ENCODE results near the gene SNX5. TPM values are rescaled to one million over a fixed set of nuclear protein-coding genes. Genes with fewer than 3 reads are reported as not detected.

The SNX5 gene
- total RNA-seq, 4 donors from 2014 or later, result 49.9 to 114 (median 64.5) TPM

- H3K36me3 ChIP-seq, result peaks cover 34% of the 10 kb centered on the region
- H3K9me3 ChIP-seq, result no peaks in the 10 kb centered on the region
- WGBS, result 84% methylated on average over 6 of the region's 6 CpGs
- peaks cover 8% of the 10 kb centered on the region for H3K4me1 ChIP-seq
- no peaks in the 10 kb centered on the region for H3K27me3 ChIP-seq
- TF ChIP-seq POLR2A (IDR thresholded peaks at IDR 0.05), result no peak
- TF ChIP-seq CTCF (IDR thresholded peaks at IDR 0.05), result no peak
- no peak for TF ChIP-seq POLR2AphosphoS5 (IDR thresholded peaks at IDR 0.05)
- TF ChIP-seq EP300 (IDR thresholded peaks at IDR 0.05), result no peak
- DNase-seq (ENCODE audit: low spot score in 2 of 2), result no peak
- H3K27ac ChIP-seq, result no peak overlapping the region
- H3K4me3 ChIP-seq, result no peak overlapping the region
Measured at GRCh38 chr20:17992224-17992637, 23.6 kb upstream of the SNX5 start.

DNA sequence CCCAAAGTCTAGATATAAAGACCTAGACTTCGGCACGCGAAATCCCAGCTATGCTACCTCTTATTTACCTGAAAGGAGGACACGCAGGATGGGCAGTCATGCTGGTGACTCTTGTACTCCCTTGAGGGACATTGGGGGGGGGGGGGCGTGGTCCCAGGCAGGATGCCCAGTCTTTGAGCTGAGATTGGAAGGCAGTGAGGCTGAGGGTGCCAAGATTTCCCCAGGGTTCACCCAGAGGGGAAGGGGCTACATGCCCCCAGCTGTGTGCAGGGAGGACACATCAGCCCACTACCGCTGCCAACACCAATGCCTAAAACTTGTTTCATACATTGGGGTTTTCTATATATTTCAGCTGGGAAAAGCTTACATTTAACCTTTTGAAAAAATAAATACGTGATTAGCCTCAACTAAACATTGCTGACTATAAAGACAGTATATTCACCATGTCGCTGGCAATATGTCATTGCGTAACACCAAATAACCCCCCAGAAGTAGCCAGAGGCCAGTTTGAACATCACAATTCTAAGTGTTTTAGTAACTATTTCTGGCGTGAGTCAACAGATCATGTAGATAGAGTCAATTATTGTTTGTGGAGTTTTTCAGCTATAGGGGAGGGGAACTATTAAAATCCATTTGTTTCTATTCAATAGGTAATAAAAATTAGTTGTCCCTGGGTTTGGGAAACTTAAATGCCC, 21.8 kb upstream of the SNX5 start:
- DNase-seq (ENCODE audit: low spot score in 2 of 2), result no peak

GRCh38 chr20:17987988-17988387, 19.4 kb upstream of the SNX5 start:
- Histone ChIP-seq H3K36me3 (peaks cover 44% of the 10 kb centered on the region), H3K4me3 (no peak overlapping the region), H3K4me1 (no peaks in the 10 kb centered on the region), H3K9me3 (no peaks in the 10 kb centered on the region), H3K27ac (no peak overlapping the region), H3K27me3 (no peaks in the 10 kb centered on the region)
- TF ChIP-seq POLR2A (IDR thresholded peaks at IDR 0.05), result no peak
- no peak for TF ChIP-seq EP300 (IDR thresholded peaks at IDR 0.05)
- TF ChIP-seq CTCF (IDR thresholded peaks at IDR 0.05), result no peak
- TF ChIP-seq POLR2AphosphoS5 (IDR thresholded peaks at IDR 0.05), result no peak
- no peak for DNase-seq (ENCODE audit: low spot score in 2 of 2)
- 97% methylated on average over 3 of the region's 3 CpGs for WGBS

More for the DNA sequence above, 21.8 kb upstream of the SNX5 start:
- H3K27me3 ChIP-seq, result no peaks in the 10 kb centered on the region
- H3K27ac ChIP-seq, result no peak overlapping the region
- H3K4me1 ChIP-seq, result no peaks in the 10 kb centered on the region
- peaks cover 40% of the 10 kb centered on the region for H3K36me3 ChIP-seq
- TF ChIP-seq CTCF (IDR thresholded peaks at IDR 0.05), result no peak
- TF ChIP-seq EP300 (IDR thresholded peaks at IDR 0.05), result no peak
- TF ChIP-seq POLR2AphosphoS5 (IDR thresholded peaks at IDR 0.05), result no peak
- H3K9me3 ChIP-seq, result no peaks in the 10 kb centered on the region
- WGBS, result 90% methylated on average over 10 of the region's 10 CpGs
- H3K4me3 ChIP-seq, result no peak overlapping the region

- TF ChIP-seq CTCF (IDR thresholded peaks at IDR 0.05) (no peak), EP300 (IDR thresholded peaks at IDR 0.05) (no peak), POLR2A (IDR thresholded peaks at IDR 0.05) (no peak), POLR2AphosphoS5 (IDR thresholded peaks at IDR 0.05) (no peak)
- H3K9me3 ChIP-seq, result no peaks in the 10 kb centered on the region
- H3K4me3 ChIP-seq, result no peak overlapping the region
- H3K4me1 ChIP-seq, result no peaks in the 10 kb centered on the region
- no peaks in the 10 kb centered on the region for H3K27me3 ChIP-seq
- no peak for DNase-seq (ENCODE audit: low spot score in 2 of 2)
- WGBS, result 91% methylated on average over 7 of the region's 7 CpGs
- H3K27ac ChIP-seq, result no peak overlapping the region
- H3K36me3 ChIP-seq, result peaks cover 47% of the 10 kb centered on the region
Measured at GRCh38 chr20:17985388-17986018, 16.9 kb upstream of the SNX5 start.

GRCh38 chr20:17976305-17976704, 7.7 kb upstream of the SNX5 start:
- Histone ChIP-seq H3K27ac (no peak overlapping the region), H3K9me3 (no peaks in the 10 kb centered on the region), H3K4me1 (peaks cover 26% of the 10 kb centered on the region), H3K36me3 (peaks cover 18% of the 10 kb centered on the region), H3K27me3 (no peaks in the 10 kb centered on the region), H3K4me3 (no peak overlapping the region)
- 95% methylated on average over 6 of the region's 6 CpGs for WGBS
- TF ChIP-seq POLR2AphosphoS5 (IDR thresholded peaks at IDR 0.05) (no peak), POLR2A (IDR thresholded peaks at IDR 0.05) (no peak), CTCF (IDR thresholded peaks at IDR 0.05) (no peak), EP300 (IDR thresholded peaks at IDR 0.05) (no peak)
- DNase-seq (ENCODE audit: low spot score in 2 of 2), result no peak

Data from suprapubic skin (tissue), 4 donors.